GM23338 (cell line): Measurements from ENCODE around the gene CEACAM18. TPM values are rescaled to one million over a fixed set of nuclear protein-coding genes. Genes with fewer than 3 reads are reported as not detected.
"Not testable (repeated sequence)": the region's sequence is repeated elsewhere in the genome, so short reads cannot be mapped to it uniquely, and the experiment has no call there.

Experiments used
- ATAC-seq: fragments of 200-7000 bp; cut with Tn5 transposase; 3 replicates; pipeline ENCODE4 v1.9.1; 2020
- DNase-seq: peaks from one replicate; pipeline ENCODE4 v3.0.0-alpha.2; 2015; ENCODE audit warnings: low spot score
- H2AFZ ChIP-seq: fragments of 200-600 bp; sonication (generic); 2 replicates; pipeline ENCODE4 v1.8.0; 2016; ENCODE audit warnings: antibody characterized with exemption, mild to moderate bottlenecking, moderate library complexity
- H3F3A ChIP-seq: fragments of 200-600 bp; sonication (generic); replicated peaks from 2 replicates; pipeline ENCODE4 v1.8.0; 2017; ENCODE audit warnings: antibody characterized with exemption, mixed run types, low read depth
- H3K27ac ChIP-seq: fragments of 200-600 bp; sonication (generic); 2 replicates; pipeline ENCODE4 v1.6.1; 2016; ENCODE audit warnings: low read depth
- H3K27me3 ChIP-seq: fragments of 200-600 bp; sonication (generic); 2 replicates; pipeline ENCODE4 v1.8.0; 2016; ENCODE audit warnings: mild to moderate bottlenecking, mixed run types, moderate library complexity; ENCODE audit not compliant: insufficient read depth
- H3K36me3 ChIP-seq: fragments of 200-600 bp; sonication (generic); 2 replicates; pipeline ENCODE4 v1.8.0; 2016; ENCODE audit warnings: mild to moderate bottlenecking; ENCODE audit not compliant: insufficient read depth
- H3K4me1 ChIP-seq: fragments of 200-600 bp; sonication (generic); 2 replicates; pipeline ENCODE4 v1.8.0; 2016; ENCODE audit warnings: mild to moderate bottlenecking, moderate library complexity; ENCODE audit not compliant: insufficient read depth
- H3K4me2 ChIP-seq: fragments of 200-600 bp; sonication (generic); 2 replicates; pipeline ENCODE4 v1.7.1; 2017; ENCODE audit warnings: mixed run types
- H3K4me3 ChIP-seq: fragments of 200-600 bp; sonication (generic); 2 replicates; pipeline ENCODE4 v1.6.1; 2016; ENCODE audit warnings: mixed run types
- H3K79me2 ChIP-seq: fragments of 200-600 bp; sonication (generic); replicated peaks from 2 replicates; pipeline ENCODE4 v1.8.0; 2017; ENCODE audit warnings: mild to moderate bottlenecking; ENCODE audit not compliant: insufficient read depth
- H3K9me2 ChIP-seq: fragments of 200-600 bp; sonication (generic); 2 replicates; pipeline ENCODE4 v1.8.0; 2017; ENCODE audit not compliant: insufficient read depth
- H4K20me1 ChIP-seq: fragments of 200-600 bp; sonication (generic); replicated peaks from 2 replicates; pipeline ENCODE4 v1.8.0; 2017; ENCODE audit warnings: mild to moderate bottlenecking; ENCODE audit not compliant: insufficient read depth
- H3K27ac Mint-ChIP-seq: 2 replicates; pipeline ENCODE4 v1.8.0; 2020; ENCODE audit warnings: inconsistent platforms, mild to moderate bottlenecking, moderate library complexity, mixed read lengths
- H3K27me3 Mint-ChIP-seq: 3 replicates; pipeline ENCODE4 v1.8.0; 2022; ENCODE audit warnings: low read depth, mild to moderate bottlenecking, moderate library complexity, mixed read lengths, inconsistent platforms; ENCODE audit not compliant: insufficient read depth, poor library complexity
- H3K36me3 Mint-ChIP-seq: 3 replicates; pipeline ENCODE4 v1.8.0; 2021; ENCODE audit warnings: low read depth, mild to moderate bottlenecking, inconsistent platforms, moderate library complexity, mixed read lengths
- H3K4me1 Mint-ChIP-seq: 3 replicates; pipeline ENCODE4 v1.8.0; 2020; ENCODE audit warnings: mild to moderate bottlenecking, inconsistent platforms, mixed read lengths
- H3K4me3 Mint-ChIP-seq: 3 replicates; pipeline ENCODE4 v1.8.0; 2021; ENCODE audit warnings: moderate library complexity, mild to moderate bottlenecking, inconsistent platforms, mixed read lengths
- H3K9me3 Mint-ChIP-seq: 3 replicates; pipeline ENCODE4 v1.8.0; 2020; ENCODE audit warnings: moderate library complexity, mild to moderate bottlenecking, inconsistent platforms, mixed read lengths
- EZH2 ChIP-seq: fragments of 200-600 bp; sonication (generic); IDR thresholded peaks from one replicate; pipeline ENCODE4 v1.8.0; 2017; ENCODE audit warnings: antibody characterized with exemption, mild to moderate bottlenecking, low read depth; ENCODE audit not compliant: unreplicated experiment
- JUNB ChIP-seq: IDR thresholded peaks from one replicate; pipeline ENCODE4 v1.6.1; 2016; ENCODE audit warnings: antibody characterized with exemption; ENCODE audit not compliant: unreplicated experiment
- ZNF331 ChIP-seq: fragments of 250-450 bp; sonication (Bioruptor Pico); IDR thresholded peaks from 2 replicates; pipeline ENCODE4 v1.5.0; 2020; ENCODE audit warnings: low read depth, mild to moderate bottlenecking, moderate library complexity
- polyA plus RNA-seq: library from polyadenylated mRNA; unstranded; fragments of >200 nt; fragmentation: Nextera tagmentation; extraction: Ambion mirVana; gene quantifications from 2 replicates; pipeline ENCODE4 v1.2.1, GENCODE V29; 2016
- total RNA-seq: library from RNA; depleted of rRNA; stranded (reverse); fragments of >200 nt; shearing (Covaris generic); gene quantifications from 2 replicates; pipeline ENCODE4 v1.2.3, GENCODE V29; 2014
- TF ChIP-seq, protein P1 (sequence below): IDR thresholded peaks from one replicate; pipeline ENCODE4 v1.6.1; 2018; ENCODE audit warnings: antibody characterized with exemption; ENCODE audit not compliant: unreplicated experiment
- TF ChIP-seq, protein P2 (sequence below): fragments of 250-450 bp; sonication (Bioruptor Pico); IDR thresholded peaks from 2 replicates; pipeline ENCODE4 v1.5.0; 2020; ENCODE audit warnings: mild to moderate bottlenecking, moderate library complexity
- TF ChIP-seq, protein P3 (sequence below), 2 experiments: fragments of 200-600 bp in 1 of 2; sonication (generic) in 1 of 2; conservative IDR thresholded peaks; 2 replicates each; pipeline versions ENCODE4 v1.5.1 to v1.6.1; 2016 to 2017; ENCODE audit warnings: antibody characterized with exemption in 2 of 2, low read depth in 2 of 2, mild to moderate bottlenecking in 2 of 2, moderate library complexity in 1 of 2

The CEACAM18 gene
- total and polyA plus RNA-seq, 2 experiments from 2014 or later: not detected

DNA sequence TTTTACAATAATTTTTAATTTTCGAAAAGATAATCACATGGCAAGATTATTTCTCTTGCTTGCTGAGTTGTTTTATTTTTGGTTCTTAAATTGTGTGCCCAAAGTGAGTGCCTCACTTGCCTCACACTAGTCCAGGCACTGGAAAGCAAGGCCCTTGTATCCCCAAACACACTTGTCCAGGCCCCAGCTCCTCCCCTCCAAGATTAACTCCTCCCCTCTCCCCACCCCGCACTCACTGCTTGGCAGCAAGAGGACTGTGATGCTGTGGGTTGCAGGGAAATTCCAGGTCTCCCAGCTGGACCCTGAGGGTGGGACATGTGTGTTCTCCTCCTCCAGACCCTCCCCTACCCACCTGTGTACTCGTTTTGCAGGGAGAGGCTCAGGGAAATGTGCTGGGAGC is 19.3 kb downstream of the CEACAM18 start (continued):
- TF ChIP-seq, protein P1, sequence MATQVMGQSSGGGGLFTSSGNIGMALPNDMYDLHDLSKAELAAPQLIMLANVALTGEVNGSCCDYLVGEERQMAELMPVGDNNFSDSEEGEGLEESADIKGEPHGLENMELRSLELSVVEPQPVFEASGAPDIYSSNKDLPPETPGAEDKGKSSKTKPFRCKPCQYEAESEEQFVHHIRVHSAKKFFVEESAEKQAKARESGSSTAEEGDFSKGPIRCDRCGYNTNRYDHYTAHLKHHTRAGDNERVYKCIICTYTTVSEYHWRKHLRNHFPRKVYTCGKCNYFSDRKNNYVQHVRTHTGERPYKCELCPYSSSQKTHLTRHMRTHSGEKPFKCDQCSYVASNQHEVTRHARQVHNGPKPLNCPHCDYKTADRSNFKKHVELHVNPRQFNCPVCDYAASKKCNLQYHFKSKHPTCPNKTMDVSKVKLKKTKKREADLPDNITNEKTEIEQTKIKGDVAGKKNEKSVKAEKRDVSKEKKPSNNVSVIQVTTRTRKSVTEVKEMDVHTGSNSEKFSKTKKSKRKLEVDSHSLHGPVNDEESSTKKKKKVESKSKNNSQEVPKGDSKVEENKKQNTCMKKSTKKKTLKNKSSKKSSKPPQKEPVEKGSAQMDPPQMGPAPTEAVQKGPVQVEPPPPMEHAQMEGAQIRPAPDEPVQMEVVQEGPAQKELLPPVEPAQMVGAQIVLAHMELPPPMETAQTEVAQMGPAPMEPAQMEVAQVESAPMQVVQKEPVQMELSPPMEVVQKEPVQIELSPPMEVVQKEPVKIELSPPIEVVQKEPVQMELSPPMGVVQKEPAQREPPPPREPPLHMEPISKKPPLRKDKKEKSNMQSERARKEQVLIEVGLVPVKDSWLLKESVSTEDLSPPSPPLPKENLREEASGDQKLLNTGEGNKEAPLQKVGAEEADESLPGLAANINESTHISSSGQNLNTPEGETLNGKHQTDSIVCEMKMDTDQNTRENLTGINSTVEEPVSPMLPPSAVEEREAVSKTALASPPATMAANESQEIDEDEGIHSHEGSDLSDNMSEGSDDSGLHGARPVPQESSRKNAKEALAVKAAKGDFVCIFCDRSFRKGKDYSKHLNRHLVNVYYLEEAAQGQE: no peak

DNA sequence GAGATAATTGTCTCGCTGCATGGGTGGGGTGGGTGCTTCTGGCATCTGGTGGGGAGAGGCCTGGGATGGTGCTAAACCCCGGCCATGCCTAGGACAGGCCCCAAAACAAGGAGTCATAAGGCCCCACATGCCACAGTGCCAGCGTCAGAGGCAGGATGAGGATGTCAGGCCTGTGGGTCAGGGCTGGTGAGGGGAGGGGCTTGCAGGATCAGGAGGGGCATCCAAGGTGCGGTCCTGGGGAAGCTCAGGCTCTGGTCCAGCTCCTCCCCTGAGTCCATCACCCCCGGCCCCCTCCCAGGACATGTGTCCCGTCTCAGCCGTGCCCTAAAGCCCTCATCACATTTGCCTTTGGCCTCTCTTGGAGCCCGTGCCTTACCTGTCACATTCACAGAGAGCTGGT is 22.6 kb downstream of the CEACAM18 start:
- H4K20me1 ChIP-seq, H3K27me3 Mint-ChIP-seq, H2AFZ ChIP-seq, H3K4me1 Mint-ChIP-seq, H3K4me3 Mint-ChIP-seq, H3K27ac Mint-ChIP-seq, H3K9me2 ChIP-seq, H3K27ac ChIP-seq, H3K4me3 ChIP-seq, H3K79me2 ChIP-seq, H3K36me3 ChIP-seq, H3K4me2 ChIP-seq, ATAC-seq, H3K27me3 ChIP-seq, DNase-seq, H3K4me1 ChIP-seq, H3F3A ChIP-seq: not testable (repeated sequence)
- peaks cover 91% of the 10 kb centered on the region for H3K9me3 Mint-ChIP-seq
- H3K36me3 Mint-ChIP-seq: peaks cover 26% of the 10 kb centered on the region

DNA sequence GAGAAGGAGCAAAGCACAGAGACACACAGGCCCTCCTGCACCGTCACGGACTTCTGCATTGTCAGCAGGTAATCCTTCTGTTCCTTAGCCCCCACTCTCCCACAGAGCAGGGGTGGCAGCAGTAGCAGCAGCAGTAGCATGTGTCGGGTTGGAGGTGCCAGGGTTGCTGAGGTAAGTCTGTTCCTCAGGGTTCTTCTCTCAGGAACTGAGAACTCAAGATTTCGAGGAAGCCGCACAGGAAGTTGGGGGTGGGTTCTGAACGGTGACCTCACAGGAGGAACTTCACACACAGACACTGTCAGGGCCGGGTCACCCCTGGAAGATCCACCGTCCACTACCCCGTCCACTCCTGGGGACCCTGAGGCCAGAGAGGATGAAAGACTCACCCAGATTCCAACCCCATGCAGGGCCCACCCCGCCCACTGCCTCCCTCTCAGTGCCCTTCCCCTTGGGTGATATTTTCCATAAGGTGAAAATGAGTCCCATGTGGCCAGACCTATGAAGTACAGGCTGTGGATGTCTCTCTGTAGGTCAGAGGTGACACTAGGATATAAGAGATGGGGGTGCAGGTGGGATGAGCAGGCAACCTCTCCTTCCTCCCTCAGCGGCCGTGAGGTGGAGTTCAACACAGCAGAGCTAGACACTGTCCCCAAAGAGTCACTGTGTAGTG is 23.4 kb downstream of the CEACAM18 start, which contains the start of gene SIGLEC12:
TSS of gene SIGLEC12 (minus strand) at position 207 of the 670 bp plus-strand sequence. CDS start at position 140, 67 bp downstream.
- Histone ChIP-seq H3K9me2 (no peaks in the 10 kb centered on the region), H3K4me3 (no peak within 1 kb of the TSS), H2AFZ (no peak within 1 kb of the TSS), H3K79me2 (no peaks in the 10 kb centered on the region), H3K27me3 (no peaks in the 10 kb centered on the region), H3K4me2 (no peak within 1 kb of the TSS), H3K36me3 (no peaks in the 10 kb centered on the region), H4K20me1 (no peaks in the 10 kb centered on the region), H3K4me1 (no peaks in the 10 kb centered on the region), H3K27ac (no peak within 1 kb of the TSS), H3F3A (no peaks in the 10 kb centered on the region)
- Mint-ChIP-seq H3K27ac (no peak within 1 kb of the TSS), H3K9me3 (peaks cover 91% of the 10 kb centered on the region), H3K36me3 (peaks cover 27% of the 10 kb centered on the region), H3K4me1 (no peaks in the 10 kb centered on the region), H3K4me3 (no peak within 1 kb of the TSS), H3K27me3 (peaks cover 2% of the 10 kb centered on the region)
- TF ChIP-seq EZH2 (no peak), ZNF331 (CRISPR knock-in tag) (no peak), JUNB (no peak)
- TF ChIP-seq, protein P2, sequence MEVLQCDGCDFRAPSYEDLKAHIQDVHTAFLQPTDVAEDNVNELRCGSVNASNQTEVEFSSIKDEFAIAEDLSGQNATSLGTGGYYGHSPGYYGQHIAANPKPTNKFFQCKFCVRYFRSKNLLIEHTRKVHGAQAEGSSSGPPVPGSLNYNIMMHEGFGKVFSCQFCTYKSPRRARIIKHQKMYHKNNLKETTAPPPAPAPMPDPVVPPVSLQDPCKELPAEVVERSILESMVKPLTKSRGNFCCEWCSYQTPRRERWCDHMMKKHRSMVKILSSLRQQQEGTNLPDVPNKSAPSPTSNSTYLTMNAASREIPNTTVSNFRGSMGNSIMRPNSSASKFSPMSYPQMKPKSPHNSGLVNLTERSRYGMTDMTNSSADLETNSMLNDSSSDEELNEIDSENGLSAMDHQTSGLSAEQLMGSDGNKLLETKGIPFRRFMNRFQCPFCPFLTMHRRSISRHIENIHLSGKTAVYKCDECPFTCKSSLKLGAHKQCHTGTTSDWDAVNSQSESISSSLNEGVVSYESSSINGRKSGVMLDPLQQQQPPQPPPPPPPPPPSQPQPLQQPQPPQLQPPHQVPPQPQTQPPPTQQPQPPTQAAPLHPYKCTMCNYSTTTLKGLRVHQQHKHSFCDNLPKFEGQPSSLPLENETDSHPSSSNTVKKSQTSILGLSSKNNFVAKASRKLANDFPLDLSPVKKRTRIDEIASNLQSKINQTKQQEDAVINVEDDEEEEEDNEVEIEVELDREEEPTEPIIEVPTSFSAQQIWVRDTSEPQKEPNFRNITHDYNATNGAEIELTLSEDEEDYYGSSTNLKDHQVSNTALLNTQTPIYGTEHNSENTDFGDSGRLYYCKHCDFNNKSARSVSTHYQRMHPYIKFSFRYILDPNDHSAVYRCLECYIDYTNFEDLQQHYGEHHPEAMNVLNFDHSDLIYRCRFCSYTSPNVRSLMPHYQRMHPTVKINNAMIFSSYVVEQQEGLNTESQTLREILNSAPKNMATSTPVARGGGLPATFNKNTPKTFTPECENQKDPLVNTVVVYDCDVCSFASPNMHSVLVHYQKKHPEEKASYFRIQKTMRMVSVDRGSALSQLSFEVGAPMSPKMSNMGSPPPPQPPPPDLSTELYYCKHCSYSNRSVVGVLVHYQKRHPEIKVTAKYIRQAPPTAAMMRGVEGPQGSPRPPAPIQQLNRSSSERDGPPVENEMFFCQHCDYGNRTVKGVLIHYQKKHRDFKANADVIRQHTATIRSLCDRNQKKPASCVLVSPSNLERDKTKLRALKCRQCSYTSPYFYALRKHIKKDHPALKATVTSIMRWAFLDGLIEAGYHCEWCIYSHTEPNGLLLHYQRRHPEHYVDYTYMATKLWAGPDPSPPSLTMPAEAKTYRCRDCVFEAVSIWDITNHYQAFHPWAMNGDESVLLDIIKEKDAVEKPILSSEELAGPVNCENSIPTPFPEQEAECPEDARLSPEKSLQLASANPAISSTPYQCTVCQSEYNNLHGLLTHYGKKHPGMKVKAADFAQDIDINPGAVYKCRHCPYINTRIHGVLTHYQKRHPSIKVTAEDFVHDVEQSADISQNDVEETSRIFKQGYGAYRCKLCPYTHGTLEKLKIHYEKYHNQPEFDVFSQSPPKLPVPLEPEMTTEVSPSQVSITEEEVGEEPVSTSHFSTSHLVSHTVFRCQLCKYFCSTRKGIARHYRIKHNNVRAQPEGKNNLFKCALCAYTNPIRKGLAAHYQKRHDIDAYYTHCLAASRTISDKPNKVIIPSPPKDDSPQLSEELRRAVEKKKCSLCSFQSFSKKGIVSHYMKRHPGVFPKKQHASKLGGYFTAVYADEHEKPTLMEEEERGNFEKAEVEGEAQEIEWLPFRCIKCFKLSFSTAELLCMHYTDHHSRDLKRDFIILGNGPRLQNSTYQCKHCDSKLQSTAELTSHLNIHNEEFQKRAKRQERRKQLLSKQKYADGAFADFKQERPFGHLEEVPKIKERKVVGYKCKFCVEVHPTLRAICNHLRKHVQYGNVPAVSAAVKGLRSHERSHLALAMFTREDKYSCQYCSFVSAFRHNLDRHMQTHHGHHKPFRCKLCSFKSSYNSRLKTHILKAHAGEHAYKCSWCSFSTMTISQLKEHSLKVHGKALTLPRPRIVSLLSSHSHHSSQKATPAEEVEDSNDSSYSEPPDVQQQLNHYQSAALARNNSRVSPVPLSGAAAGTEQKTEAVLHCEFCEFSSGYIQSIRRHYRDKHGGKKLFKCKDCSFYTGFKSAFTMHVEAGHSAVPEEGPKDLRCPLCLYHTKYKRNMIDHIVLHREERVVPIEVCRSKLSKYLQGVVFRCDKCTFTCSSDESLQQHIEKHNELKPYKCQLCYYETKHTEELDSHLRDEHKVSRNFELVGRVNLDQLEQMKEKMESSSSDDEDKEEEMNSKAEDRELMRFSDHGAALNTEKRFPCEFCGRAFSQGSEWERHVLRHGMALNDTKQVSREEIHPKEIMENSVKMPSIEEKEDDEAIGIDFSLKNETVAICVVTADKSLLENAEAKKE (CRISPR knock-in tag): no peak
- TF ChIP-seq, protein P3, sequence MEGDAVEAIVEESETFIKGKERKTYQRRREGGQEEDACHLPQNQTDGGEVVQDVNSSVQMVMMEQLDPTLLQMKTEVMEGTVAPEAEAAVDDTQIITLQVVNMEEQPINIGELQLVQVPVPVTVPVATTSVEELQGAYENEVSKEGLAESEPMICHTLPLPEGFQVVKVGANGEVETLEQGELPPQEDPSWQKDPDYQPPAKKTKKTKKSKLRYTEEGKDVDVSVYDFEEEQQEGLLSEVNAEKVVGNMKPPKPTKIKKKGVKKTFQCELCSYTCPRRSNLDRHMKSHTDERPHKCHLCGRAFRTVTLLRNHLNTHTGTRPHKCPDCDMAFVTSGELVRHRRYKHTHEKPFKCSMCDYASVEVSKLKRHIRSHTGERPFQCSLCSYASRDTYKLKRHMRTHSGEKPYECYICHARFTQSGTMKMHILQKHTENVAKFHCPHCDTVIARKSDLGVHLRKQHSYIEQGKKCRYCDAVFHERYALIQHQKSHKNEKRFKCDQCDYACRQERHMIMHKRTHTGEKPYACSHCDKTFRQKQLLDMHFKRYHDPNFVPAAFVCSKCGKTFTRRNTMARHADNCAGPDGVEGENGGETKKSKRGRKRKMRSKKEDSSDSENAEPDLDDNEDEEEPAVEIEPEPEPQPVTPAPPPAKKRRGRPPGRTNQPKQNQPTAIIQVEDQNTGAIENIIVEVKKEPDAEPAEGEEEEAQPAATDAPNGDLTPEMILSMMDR (conservative IDR thresholded peaks at IDR 0.05; ENCODE audit: low read depth in 2 of 2): no peak
- no peak for DNase-seq
- ATAC-seq: no peak
